GM23338 (cell line): ENCODE data around the gene EHBP1L1.

Experiments
- CREB1 ChIP-seq: fragments of 250-450 bp; sonication (Bioruptor Pico); IDR thresholded peaks from 2 replicates; pipeline ENCODE4 v1.5.0; 2020; ENCODE audit warnings: low read depth, mild to moderate bottlenecking, moderate library complexity
- CTCF ChIP-seq, 2 experiments: fragments of 200-600 bp in 1 of 2; sonication (generic) in 1 of 2; conservative IDR thresholded peaks; 2 replicates each; pipeline versions ENCODE4 v1.5.1 to v1.6.1; 2016 to 2017; ENCODE audit warnings: antibody characterized with exemption in 2 of 2, low read depth in 2 of 2, mild to moderate bottlenecking in 2 of 2, moderate library complexity in 1 of 2
- ETS1 ChIP-seq: IDR thresholded peaks from 2 replicates; pipeline ENCODE4 v1.6.1; 2016; ENCODE audit warnings: antibody characterized with exemption
- EZH2 ChIP-seq: fragments of 200-600 bp; sonication (generic); IDR thresholded peaks from one replicate; pipeline ENCODE4 v1.8.0; 2017; ENCODE audit warnings: antibody characterized with exemption, mild to moderate bottlenecking, low read depth; ENCODE audit not compliant: unreplicated experiment
- EZH2phosphoT487 ChIP-seq: fragments of 200-600 bp; sonication (generic); IDR thresholded peaks from one replicate; pipeline ENCODE4 v1.8.1; 2018; ENCODE audit warnings: antibody characterized with exemption; ENCODE audit not compliant: unreplicated experiment
- JUNB ChIP-seq: IDR thresholded peaks from one replicate; pipeline ENCODE4 v1.6.1; 2016; ENCODE audit warnings: antibody characterized with exemption; ENCODE audit not compliant: unreplicated experiment
- NANOG ChIP-seq: IDR thresholded peaks from 2 replicates; pipeline ENCODE4 v1.6.1; 2016; ENCODE audit warnings: antibody characterized with exemption, borderline replicate concordance
- POLR2AphosphoS5 ChIP-seq: IDR thresholded peaks from 2 replicates; pipeline ENCODE4 v1.6.1; 2016; ENCODE audit warnings: antibody characterized with exemption, low read depth
- REST ChIP-seq: IDR thresholded peaks from one replicate; pipeline ENCODE4 v1.6.1; 2018; ENCODE audit warnings: antibody characterized with exemption; ENCODE audit not compliant: unreplicated experiment
- STAT1 ChIP-seq: IDR thresholded peaks from one replicate; pipeline ENCODE4 v1.6.1; 2016; ENCODE audit warnings: antibody characterized with exemption; ENCODE audit not compliant: unreplicated experiment
- ZNF114 ChIP-seq: fragments of 250-450 bp; sonication (Bioruptor Pico); IDR thresholded peaks from 2 replicates; pipeline ENCODE4 v1.5.0; 2020; ENCODE audit warnings: mild to moderate bottlenecking, moderate library complexity
- ZNF331 ChIP-seq: fragments of 250-450 bp; sonication (Bioruptor Pico); IDR thresholded peaks from 2 replicates; pipeline ENCODE4 v1.5.0; 2020; ENCODE audit warnings: low read depth, mild to moderate bottlenecking, moderate library complexity
- TF ChIP-seq, protein P1 (sequence below): fragments of 250-450 bp; sonication (Bioruptor Pico); IDR thresholded peaks from 2 replicates; pipeline ENCODE4 v1.5.0; 2020; ENCODE audit warnings: mild to moderate bottlenecking, moderate library complexity

DNA sequence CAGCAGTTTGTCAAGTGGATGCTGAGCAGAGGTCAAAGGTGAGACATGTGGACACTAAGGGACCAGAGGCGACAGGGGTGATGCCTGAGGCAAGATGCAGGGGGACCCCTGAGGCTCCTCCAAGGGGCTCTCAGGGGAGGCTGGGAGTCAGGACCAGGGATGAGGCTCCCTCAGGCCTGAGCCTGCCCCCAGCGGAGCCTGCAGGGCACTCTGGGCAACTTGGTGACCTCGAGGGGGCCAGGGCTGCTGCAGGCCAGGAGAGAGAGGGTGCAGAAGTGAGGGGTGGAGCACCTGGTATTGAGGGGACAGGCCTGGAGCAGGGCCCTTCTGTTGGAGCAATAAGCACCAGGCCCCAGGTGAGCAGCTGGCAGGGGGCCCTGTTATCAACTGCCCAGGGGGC, 6.1 kb downstream of the EHBP1L1 start:
- TF ChIP-seq CTCF (conservative IDR thresholded peaks at IDR 0.05; ENCODE audit: low read depth in 2 of 2): no peak
- no peak for TF ChIP-seq ZNF114 (CRISPR knock-in tag)
- no peak for TF ChIP-seq EZH2
- TF ChIP-seq EZH2phosphoT487: no peak
- TF ChIP-seq POLR2AphosphoS5: no peak
- TF ChIP-seq ETS1: no peak
- TF ChIP-seq ZNF331 (CRISPR knock-in tag): no peak
- no peak for TF ChIP-seq REST
- TF ChIP-seq STAT1: no peak
- no peak for TF ChIP-seq JUNB
- TF ChIP-seq, protein P1, sequence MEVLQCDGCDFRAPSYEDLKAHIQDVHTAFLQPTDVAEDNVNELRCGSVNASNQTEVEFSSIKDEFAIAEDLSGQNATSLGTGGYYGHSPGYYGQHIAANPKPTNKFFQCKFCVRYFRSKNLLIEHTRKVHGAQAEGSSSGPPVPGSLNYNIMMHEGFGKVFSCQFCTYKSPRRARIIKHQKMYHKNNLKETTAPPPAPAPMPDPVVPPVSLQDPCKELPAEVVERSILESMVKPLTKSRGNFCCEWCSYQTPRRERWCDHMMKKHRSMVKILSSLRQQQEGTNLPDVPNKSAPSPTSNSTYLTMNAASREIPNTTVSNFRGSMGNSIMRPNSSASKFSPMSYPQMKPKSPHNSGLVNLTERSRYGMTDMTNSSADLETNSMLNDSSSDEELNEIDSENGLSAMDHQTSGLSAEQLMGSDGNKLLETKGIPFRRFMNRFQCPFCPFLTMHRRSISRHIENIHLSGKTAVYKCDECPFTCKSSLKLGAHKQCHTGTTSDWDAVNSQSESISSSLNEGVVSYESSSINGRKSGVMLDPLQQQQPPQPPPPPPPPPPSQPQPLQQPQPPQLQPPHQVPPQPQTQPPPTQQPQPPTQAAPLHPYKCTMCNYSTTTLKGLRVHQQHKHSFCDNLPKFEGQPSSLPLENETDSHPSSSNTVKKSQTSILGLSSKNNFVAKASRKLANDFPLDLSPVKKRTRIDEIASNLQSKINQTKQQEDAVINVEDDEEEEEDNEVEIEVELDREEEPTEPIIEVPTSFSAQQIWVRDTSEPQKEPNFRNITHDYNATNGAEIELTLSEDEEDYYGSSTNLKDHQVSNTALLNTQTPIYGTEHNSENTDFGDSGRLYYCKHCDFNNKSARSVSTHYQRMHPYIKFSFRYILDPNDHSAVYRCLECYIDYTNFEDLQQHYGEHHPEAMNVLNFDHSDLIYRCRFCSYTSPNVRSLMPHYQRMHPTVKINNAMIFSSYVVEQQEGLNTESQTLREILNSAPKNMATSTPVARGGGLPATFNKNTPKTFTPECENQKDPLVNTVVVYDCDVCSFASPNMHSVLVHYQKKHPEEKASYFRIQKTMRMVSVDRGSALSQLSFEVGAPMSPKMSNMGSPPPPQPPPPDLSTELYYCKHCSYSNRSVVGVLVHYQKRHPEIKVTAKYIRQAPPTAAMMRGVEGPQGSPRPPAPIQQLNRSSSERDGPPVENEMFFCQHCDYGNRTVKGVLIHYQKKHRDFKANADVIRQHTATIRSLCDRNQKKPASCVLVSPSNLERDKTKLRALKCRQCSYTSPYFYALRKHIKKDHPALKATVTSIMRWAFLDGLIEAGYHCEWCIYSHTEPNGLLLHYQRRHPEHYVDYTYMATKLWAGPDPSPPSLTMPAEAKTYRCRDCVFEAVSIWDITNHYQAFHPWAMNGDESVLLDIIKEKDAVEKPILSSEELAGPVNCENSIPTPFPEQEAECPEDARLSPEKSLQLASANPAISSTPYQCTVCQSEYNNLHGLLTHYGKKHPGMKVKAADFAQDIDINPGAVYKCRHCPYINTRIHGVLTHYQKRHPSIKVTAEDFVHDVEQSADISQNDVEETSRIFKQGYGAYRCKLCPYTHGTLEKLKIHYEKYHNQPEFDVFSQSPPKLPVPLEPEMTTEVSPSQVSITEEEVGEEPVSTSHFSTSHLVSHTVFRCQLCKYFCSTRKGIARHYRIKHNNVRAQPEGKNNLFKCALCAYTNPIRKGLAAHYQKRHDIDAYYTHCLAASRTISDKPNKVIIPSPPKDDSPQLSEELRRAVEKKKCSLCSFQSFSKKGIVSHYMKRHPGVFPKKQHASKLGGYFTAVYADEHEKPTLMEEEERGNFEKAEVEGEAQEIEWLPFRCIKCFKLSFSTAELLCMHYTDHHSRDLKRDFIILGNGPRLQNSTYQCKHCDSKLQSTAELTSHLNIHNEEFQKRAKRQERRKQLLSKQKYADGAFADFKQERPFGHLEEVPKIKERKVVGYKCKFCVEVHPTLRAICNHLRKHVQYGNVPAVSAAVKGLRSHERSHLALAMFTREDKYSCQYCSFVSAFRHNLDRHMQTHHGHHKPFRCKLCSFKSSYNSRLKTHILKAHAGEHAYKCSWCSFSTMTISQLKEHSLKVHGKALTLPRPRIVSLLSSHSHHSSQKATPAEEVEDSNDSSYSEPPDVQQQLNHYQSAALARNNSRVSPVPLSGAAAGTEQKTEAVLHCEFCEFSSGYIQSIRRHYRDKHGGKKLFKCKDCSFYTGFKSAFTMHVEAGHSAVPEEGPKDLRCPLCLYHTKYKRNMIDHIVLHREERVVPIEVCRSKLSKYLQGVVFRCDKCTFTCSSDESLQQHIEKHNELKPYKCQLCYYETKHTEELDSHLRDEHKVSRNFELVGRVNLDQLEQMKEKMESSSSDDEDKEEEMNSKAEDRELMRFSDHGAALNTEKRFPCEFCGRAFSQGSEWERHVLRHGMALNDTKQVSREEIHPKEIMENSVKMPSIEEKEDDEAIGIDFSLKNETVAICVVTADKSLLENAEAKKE: no peak
- TF ChIP-seq CREB1 (CRISPR knock-in tag): no peak
- TF ChIP-seq NANOG: no peak
